ACC112 (cell line): ENCODE data around the gene MIF4GD.
"Not testable (repeated sequence)": the region's sequence is repeated elsewhere in the genome, so short reads cannot be mapped to it uniquely, and the experiment has no call there.

Experiments
- H2AFZ ChIP-seq: fragments of 200-600 bp; sonication (generic); one replicate; pipeline ENCODE4 v1.6.0; 2017; ENCODE audit warnings: antibody characterized with exemption, low read length; ENCODE audit not compliant: unreplicated experiment
- H3K27ac ChIP-seq: fragments of 200-600 bp; sonication (generic); 2 replicates; pipeline ENCODE4 v1.5.1; 2014; ENCODE audit warnings: low read depth, mild to moderate bottlenecking, antibody characterized with exemption, low read length, moderate library complexity
- H3K27me3 ChIP-seq: fragments of 200-600 bp; sonication (generic); 2 replicates; pipeline ENCODE4 v1.6.1; 2014; ENCODE audit warnings: mild to moderate bottlenecking, antibody characterized with exemption, low read length, moderate library complexity, mixed read lengths; ENCODE audit not compliant: insufficient read depth
- H3K36me3 ChIP-seq: fragments of 200-600 bp; sonication (generic); 2 replicates; pipeline ENCODE4 v1.6.1; 2016; ENCODE audit warnings: mild to moderate bottlenecking, antibody characterized with exemption, low read length, moderate library complexity, mixed read lengths; ENCODE audit not compliant: insufficient read depth
- H3K4me1 ChIP-seq: fragments of 200-600 bp; sonication (generic); one replicate; pipeline ENCODE4 v1.6.1; 2016; ENCODE audit warnings: low read length, mixed read lengths; ENCODE audit not compliant: insufficient read depth, unreplicated experiment, control insufficient read depth
- H3K4me3 ChIP-seq: fragments of 200-600 bp; sonication (generic); 2 replicates; pipeline ENCODE4 v1.5.1; 2014; ENCODE audit warnings: mild to moderate bottlenecking, low read depth, low read length
- H3K79me2 ChIP-seq: fragments of 200-600 bp; sonication (generic); one replicate; pipeline ENCODE4 v1.6.0; 2016; ENCODE audit warnings: low read length; ENCODE audit not compliant: control insufficient read depth, unreplicated experiment, insufficient read depth

Gene MIF4GD

GRCh38 chr17:75307957-75308731 lies 37.1 kb upstream of the MIF4GD start:
- Histone ChIP-seq H3K4me1 (no peaks in the 10 kb centered on the region), H3K36me3 (no peaks in the 10 kb centered on the region), H3K27me3 (no peaks in the 10 kb centered on the region), H3K79me2 (no peaks in the 10 kb centered on the region), H2AFZ (no peak overlapping the region), H3K27ac (no peak overlapping the region), H3K4me3 (no peak overlapping the region)

GRCh38 chr17:75301502-75302206 lies 30.6 kb upstream of the MIF4GD start:
- Histone ChIP-seq H3K4me3 (no peak overlapping the region), H3K4me1 (no peaks in the 10 kb centered on the region), H2AFZ (no peak overlapping the region), H3K27ac (no peak overlapping the region), H3K79me2 (no peaks in the 10 kb centered on the region), H3K27me3 (no peaks in the 10 kb centered on the region), H3K36me3 (no peaks in the 10 kb centered on the region)

- Histone ChIP-seq H3K4me3 (no peak overlapping the region), H3K79me2 (no peaks in the 10 kb centered on the region), H3K36me3 (no peaks in the 10 kb centered on the region), H2AFZ (no peak overlapping the region), H3K27ac (no peak overlapping the region), H3K4me1 (no peaks in the 10 kb centered on the region), H3K27me3 (no peaks in the 10 kb centered on the region)
Observed at GRCh38 chr17:75301049-75301448, 30.0 kb upstream of the MIF4GD start.

- no peak overlapping the region for H3K27ac ChIP-seq
- H3K4me1 ChIP-seq: no peaks in the 10 kb centered on the region
- H3K27me3 ChIP-seq: no peaks in the 10 kb centered on the region
- H3K4me3 ChIP-seq: no peak overlapping the region
- no peaks in the 10 kb centered on the region for H3K79me2 ChIP-seq
- H3K36me3 ChIP-seq: no peaks in the 10 kb centered on the region
- H2AFZ ChIP-seq: no peak overlapping the region
Observed at GRCh38 chr17:75300280-75300679, 29.2 kb upstream of the MIF4GD start.

GRCh38 chr17:75295201-75296158 lies 24.4 kb upstream of the MIF4GD start:
- no peak overlapping the region for H3K4me3 ChIP-seq
- no peak overlapping the region for H2AFZ ChIP-seq
- no peaks in the 10 kb centered on the region for H3K27me3 ChIP-seq
- H3K79me2 ChIP-seq: no peaks in the 10 kb centered on the region
- no peaks in the 10 kb centered on the region for H3K4me1 ChIP-seq
- no peak overlapping the region for H3K27ac ChIP-seq
- no peaks in the 10 kb centered on the region for H3K36me3 ChIP-seq

- H3K4me3 ChIP-seq, H3K27me3 ChIP-seq, H3K27ac ChIP-seq, H3K79me2 ChIP-seq, H3K4me1 ChIP-seq, H3K36me3 ChIP-seq, H2AFZ ChIP-seq: not testable (repeated sequence)
Observed at GRCh38 chr17:75292810-75293448, 21.9 kb upstream of the MIF4GD start.

GRCh38 chr17:75289832-75290337 lies 18.9 kb upstream of the MIF4GD start:
- Histone ChIP-seq H3K27ac (peak overlapping the region; percentile 94), H3K27me3 (no peaks in the 10 kb centered on the region), H3K36me3 (no peaks in the 10 kb centered on the region), H3K4me3 (peak overlapping the region; percentile 90), H3K79me2 (no peaks in the 10 kb centered on the region), H3K4me1 (peaks cover 4% of the 10 kb centered on the region), H2AFZ (peak overlapping the region; percentile 62)

- Histone ChIP-seq H3K27me3 (no peaks in the 10 kb centered on the region), H3K36me3 (no peaks in the 10 kb centered on the region), H2AFZ (peak within 1 kb of the TSS; percentile 87), H3K4me1 (peaks cover 4% of the 10 kb centered on the region), H3K27ac (peak within 1 kb of the TSS; percentile 94), H3K79me2 (no peaks in the 10 kb centered on the region), H3K4me3 (peak within 1 kb of the TSS; percentile 90)
Observed at GRCh38 chr17:75289115-75289831, 18.2 kb upstream of the MIF4GD start, which contains the start of gene SLC25A19. Gene SLC25A19 (minus strand): TSS chr17:75289433. CDS start chr17:75286764, 2,669 bp downstream.

- Histone ChIP-seq H3K36me3 (no peaks in the 10 kb centered on the region), H2AFZ (peak overlapping the region; percentile 87), H3K27ac (no peak overlapping the region), H3K4me3 (peak overlapping the region; percentile 90), H3K79me2 (no peaks in the 10 kb centered on the region), H3K27me3 (no peaks in the 10 kb centered on the region), H3K4me1 (peaks cover 4% of the 10 kb centered on the region)
Observed at GRCh38 chr17:75288770-75289114, 17.7 kb upstream of the MIF4GD start.
